ENCODE measurements around the gene EXOC3. TPM values are rescaled to one million over a fixed set of nuclear protein-coding genes. Genes with fewer than 3 reads are reported as not detected.
"Not testable (repeated sequence)": the region's sequence is repeated elsewhere in the genome, so short reads cannot be mapped to it uniquely, and the experiment has no call there.

EXOC3 gene
- 49.1 TPM for total RNA-seq
- long read RNA-seq, transcript EXOC3-209 (13 exons, 2,825 nt): major isoform, 65 of 97 reads
- long read RNA-seq, transcript EXOC3-201 (12 exons, 2,682 nt): minor isoform, 6 of 97 reads
- long read RNA-seq, partial matches to known transcripts: 7 of 97 reads
- long read RNA-seq, other reads (novel, unspliced or antisense): 19 of 97 reads

GRCh38 chr5:442335-443238 lies at the start of gene EXOC3:
EXOC3 (plus strand) TSS chr5:443176; CDS start chr5:446206, 3,030 bp downstream.
- intact Hi-C loops (cut with micrococcal nuclease): no loop called here
- DNase-seq (peak; percentile 88), ATAC-seq (peak; percentile 96)

DNA sequence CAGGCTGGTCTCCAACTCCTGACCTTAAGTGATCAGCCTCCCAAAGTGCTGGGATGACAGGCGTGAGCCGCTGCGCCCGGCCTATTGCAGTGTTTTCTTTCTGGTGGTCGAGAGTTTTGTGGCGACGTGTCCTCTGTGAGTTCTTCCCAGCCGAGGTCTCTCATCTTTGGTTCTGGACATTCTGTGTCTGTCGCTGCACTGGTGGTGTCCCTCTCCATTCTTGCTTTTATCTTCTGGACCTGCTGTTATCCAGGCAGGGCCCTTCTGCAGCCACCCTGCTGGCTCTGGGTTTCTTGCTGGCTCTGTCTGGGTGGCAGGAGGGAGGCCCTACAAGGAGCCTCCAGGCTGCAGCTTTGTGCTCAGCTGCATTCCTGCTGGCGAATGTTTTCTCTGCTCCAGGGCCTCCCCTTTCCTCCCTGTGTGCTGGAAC lies 49.1 kb upstream of the EXOC3 start:
- intact Hi-C loops (cut with micrococcal nuclease): no loop called here
- DNase-seq (no peak), ATAC-seq (no peak)

DNA sequence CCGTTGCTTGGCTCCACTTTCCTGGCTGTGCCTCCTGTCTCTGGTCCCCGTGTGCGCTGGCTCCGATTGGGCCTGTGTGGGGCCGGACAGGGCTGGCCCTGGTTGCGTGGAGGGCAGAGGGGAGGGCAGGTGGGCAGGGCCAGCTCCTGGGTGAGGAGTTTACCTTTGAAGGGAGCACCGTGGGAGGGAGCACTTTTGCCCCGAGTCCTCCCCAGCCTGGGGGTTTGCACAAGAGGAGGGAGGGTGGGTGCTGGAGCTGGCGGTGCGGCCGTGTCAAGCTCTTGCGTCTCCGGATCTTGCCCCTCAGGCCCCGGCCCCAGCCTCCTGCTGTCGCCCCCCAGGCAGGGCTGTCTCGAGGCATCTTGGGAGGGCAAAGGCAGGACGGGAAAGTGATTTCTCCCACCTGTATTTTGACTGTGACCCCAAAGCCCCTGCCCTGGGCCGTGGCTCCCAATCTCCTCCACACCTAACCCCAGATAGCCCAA lies 48.3 kb upstream of the EXOC3 start:
- no peak for ATAC-seq
- no peak for DNase-seq
- intact Hi-C loops (cut with micrococcal nuclease): no loop called here

DNA sequence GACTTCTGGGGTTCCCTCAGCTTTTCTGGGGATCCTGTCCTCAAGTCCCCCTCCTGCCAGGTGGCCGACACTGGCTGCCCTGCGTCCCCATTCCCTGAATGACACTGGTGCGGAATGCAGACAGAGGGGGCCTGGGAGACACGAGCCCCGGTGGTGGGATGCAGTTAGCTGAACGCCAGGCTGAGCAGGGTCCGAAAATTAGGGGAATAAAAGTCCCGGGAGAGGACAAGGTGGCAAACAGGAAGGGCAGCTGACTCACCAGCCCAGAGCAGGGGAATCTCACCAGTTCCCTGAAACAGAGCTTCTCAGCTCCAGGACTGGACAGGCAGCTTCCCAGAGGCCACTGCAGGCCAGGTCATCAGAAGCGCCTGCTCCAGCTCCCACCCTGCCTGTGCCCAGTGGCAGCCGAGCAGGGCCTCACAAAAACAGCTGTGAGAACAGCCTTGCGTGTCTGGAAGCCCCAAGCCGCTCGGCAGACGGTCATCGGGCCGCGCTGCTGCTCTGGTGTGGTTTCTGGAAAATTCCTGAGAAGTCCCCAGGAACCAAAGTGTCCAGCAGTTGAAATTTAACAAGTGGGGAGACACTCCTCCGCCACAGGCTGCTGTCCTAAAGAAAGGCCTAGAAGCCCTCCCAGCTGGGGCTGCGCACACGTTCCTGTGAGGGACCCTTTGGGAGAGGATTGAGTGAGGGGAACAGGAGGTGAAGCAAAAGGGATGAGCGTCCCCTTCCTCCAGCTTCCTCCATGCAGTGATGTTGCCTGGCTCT lies 47.6 kb upstream of the EXOC3 start:
- ATAC-seq: no peak
- no peak for DNase-seq
- intact Hi-C loops (cut with micrococcal nuclease): no loop called here

GRCh38 chr5:395921-396530 lies 47.0 kb upstream of the EXOC3 start:
- intact Hi-C loops (cut with micrococcal nuclease): no loop called here
- no peak for DNase-seq
- ATAC-seq: no peak

- no peak for DNase-seq
- intact Hi-C loops (cut with micrococcal nuclease): no loop called here
- no peak for ATAC-seq
Observed at GRCh38 chr5:396531-396961, 46.4 kb upstream of the EXOC3 start.

DNA sequence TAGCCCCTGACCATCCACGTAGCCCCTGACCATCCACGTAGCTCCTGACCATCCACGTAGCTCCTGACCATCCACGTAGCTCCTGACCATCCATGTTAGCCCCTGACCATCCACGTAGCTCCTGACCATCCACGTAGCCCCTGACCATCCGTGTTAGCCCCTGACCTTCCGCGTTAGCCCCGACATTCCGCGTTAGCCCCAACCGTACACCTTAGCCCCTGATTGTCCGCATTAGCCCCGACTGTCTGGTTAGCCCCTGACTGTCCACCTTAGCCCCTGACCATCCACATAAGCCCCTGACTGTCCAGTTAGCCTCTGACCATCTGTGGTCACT lies 44.9 kb upstream of the EXOC3 start:
- ATAC-seq; DNase-seq; intact Hi-C loops (cut with micrococcal nuclease): not testable (repeated sequence)

GRCh38 chr5:398475-399295 lies 44.3 kb upstream of the EXOC3 start:
- no peak for ATAC-seq

GRCh38 chr5:399296-400281 lies 43.4 kb upstream of the EXOC3 start:
- peak; percentile 91 for DNase-seq
- intact Hi-C loops (cut with micrococcal nuclease): no loop called here
- ATAC-seq: peak; percentile 92

More at GRCh38 chr5:398475-399295, 44.3 kb upstream of the EXOC3 start:
- intact Hi-C loops (cut with micrococcal nuclease): no loop called here
- DNase-seq: no peak

DNA sequence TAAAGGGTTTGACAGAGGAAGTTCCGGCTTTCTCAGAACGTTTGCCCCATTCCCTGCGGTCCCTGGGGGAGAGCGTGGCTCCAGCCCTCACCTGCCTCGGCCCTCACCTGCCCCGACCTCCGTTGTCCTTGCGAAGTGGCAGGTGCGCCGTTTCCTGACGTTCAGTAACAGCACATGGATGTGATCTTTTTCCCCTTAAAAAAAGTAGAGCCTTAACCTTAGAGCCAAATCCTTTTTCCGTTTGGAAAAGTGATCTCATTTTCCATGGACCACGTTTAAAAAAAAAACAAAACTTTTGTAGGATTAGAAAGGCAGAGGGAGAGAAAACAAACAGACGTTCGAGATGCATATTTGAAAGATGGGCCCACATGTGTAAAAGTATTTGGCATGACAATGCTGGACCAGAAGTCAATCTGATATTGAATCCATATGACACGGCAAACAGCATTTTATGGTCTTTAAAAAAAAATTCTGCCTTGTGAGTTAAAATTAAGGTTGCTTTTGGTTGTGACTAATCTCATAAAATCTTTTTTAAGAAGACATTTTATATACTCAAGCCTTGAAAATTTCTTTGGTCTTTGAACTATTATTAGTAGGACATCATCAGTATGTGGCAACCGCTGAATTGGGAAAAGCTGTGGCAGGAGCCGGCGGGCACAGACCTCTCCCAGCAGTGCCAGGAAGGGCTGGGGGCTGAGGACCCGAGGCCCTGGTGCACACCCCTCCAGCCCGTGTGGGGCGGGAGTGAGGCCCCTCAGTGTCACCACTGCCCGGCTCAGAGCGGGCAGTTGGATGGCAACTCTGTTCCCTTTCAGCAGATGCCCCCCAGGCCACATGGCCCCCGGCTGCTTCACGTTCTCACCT lies 42.5 kb upstream of the EXOC3 start:
- no peak for DNase-seq
- intact Hi-C loops (cut with micrococcal nuclease): no loop called here
- ATAC-seq: no peak

GRCh38 chr5:401146-402034 lies 41.6 kb upstream of the EXOC3 start:
- ATAC-seq (no peak), DNase-seq (no peak)
- intact Hi-C loops (cut with micrococcal nuclease): no loop called here

DNA sequence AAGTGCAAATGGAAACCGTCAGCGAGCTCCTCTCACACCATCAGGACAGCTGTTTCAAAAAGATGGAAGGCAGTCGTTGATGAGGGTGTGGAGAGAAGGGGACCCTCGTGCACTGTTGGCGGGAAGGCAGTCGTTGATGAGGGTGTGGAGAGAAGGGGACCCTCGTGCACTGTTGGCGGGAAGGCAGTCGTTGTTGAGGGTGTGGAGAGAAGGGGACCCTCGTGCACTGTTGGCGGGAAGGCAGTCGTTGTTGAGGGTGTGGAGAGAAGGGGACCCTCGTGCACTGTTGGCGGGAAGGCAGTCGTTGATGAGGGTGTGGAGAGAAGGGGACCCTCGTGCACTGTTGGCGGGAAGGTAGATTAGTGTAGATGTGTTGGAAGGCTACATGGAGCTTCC lies 40.8 kb upstream of the EXOC3 start:
- DNase-seq; intact Hi-C loops (cut with micrococcal nuclease); ATAC-seq: not testable (repeated sequence)

- DNase-seq (no peak), ATAC-seq (no peak)
- intact Hi-C loops (cut with micrococcal nuclease): no loop called here
Observed at GRCh38 chr5:402615-403359, 40.2 kb upstream of the EXOC3 start.

GRCh38 chr5:403995-404394 lies 39.0 kb upstream of the EXOC3 start:
- DNase-seq: no peak
- intact Hi-C loops (cut with micrococcal nuclease): no loop called here
- no peak for ATAC-seq

DNA sequence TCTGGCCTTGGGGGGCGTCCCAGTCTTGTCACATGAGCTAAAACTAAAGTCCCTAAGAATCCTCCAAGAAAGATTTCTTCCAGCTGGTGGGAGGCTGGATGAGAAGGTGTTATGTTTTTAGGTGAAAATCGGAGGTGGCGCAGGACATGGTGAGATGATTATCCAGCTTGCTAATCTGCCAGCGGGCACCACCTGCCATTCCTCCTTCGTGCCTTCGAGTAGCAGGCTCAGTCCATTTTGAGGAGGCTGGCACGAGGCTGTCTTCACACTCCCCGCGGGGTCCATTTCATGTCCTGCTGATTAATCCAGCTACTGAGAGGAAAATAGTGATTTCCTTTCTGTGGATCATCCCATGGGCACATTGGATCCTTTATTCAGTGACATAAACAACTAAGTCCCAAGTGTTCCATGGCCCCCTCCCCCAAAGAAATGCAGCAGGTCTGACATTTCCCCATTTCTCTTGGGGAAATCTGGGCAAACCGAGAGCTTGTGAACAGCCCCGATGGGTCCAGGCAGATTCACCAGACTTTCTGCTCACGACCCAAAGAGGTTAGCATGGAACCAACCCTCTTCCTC lies 38.2 kb upstream of the EXOC3 start:
- ATAC-seq (no peak), DNase-seq (no peak)
- intact Hi-C loops (cut with micrococcal nuclease): no loop called here

Measured in left ventricle myocardium superior (tissue), 1 donor.